ENCODE measurements around the gene ABL1.

Gene ABL1

DNA sequence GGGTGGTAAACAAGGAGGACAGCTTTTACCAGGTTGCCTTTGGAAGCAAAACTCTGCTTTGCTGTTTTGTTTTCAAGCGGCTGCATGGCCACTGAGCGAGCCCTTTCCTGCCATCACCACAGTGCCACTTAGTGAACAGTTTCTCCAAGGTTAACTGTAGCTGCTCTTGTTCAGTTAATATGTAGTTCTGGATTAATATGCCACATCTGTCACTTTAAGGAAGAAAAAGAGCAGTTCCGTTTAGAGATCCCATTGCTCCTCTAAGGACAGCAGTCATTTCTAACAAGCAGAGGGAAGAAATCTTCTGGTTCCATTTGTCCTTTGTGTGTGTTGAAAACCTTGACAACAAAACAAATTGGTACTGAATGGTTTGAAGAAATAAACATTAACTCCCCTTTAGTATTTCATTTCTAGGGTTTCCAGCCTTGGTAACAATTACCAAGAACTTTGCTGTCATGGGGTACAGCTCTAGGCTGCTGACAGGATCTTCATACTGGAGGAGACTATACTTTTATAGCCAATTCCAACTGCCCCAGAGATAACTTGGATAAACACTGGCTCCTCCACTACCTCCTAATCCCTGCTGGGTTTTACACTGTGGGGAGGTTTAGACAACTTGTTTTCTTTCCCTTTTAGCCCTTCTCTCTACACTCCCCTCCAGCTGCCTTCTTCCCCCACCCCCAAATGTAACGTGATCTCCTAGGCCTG is 10.3 kb upstream of the ABL1 start (continued):
- TF ChIP-seq, protein P1, sequence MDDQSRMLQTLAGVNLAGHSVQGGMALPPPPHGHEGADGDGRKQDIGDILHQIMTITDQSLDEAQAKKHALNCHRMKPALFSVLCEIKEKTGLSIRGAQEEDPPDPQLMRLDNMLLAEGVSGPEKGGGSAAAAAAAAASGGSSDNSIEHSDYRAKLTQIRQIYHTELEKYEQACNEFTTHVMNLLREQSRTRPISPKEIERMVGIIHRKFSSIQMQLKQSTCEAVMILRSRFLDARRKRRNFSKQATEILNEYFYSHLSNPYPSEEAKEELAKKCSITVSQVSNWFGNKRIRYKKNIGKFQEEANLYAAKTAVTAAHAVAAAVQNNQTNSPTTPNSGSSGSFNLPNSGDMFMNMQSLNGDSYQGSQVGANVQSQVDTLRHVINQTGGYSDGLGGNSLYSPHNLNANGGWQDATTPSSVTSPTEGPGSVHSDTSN (CRISPR knock-in tag; IDR thresholded peaks at IDR 0.05), result no peak
- TF ChIP-seq YY2 (tag by site-specific recombination; IDR thresholded peaks at IDR 0.05) (no peak), ZNF777 (tag by site-specific recombination; IDR thresholded peaks at IDR 0.05; ENCODE audit: borderline replicate concordance) (no peak), RBAK (tag by site-specific recombination; IDR thresholded peaks at IDR 0.05) (no peak), ZNF629 (tag by site-specific recombination; IDR thresholded peaks at IDR 0.05) (peak; percentile 62), ZFP37 (tag by site-specific recombination; IDR thresholded peaks at IDR 0.05) (no peak), ZNF211 (tag by site-specific recombination; IDR thresholded peaks at IDR 0.05; ENCODE audit: low read depth) (no peak), ZNF341 (tag by site-specific recombination; IDR thresholded peaks at IDR 0.05; ENCODE audit: low read depth) (peak; percentile 99), ZNF274 (IDR thresholded peaks at IDR 0.05; ENCODE audit: low read length) (no peak), ZNF274 (tag by site-specific recombination; IDR thresholded peaks at IDR 0.05; ENCODE audit: borderline replicate concordance) (no peak), ZNF664 (tag by site-specific recombination; IDR thresholded peaks at IDR 0.05) (no peak), ZBTB17 (tag by site-specific recombination; IDR thresholded peaks at IDR 0.05) (peak; percentile 92), ZNF223 (tag by site-specific recombination; IDR thresholded peaks at IDR 0.05) (no peak), BCL11B (tag by site-specific recombination; IDR thresholded peaks at IDR 0.05; ENCODE audit: low read depth) (peak; percentile 65; the same call in 1 of the 2 replicates), ZSCAN23 (tag by site-specific recombination; IDR thresholded peaks at IDR 0.05) (peak; percentile 46; the same call in 1 of the 2 replicates), IKZF3 (tag by site-specific recombination; IDR thresholded peaks at IDR 0.05) (peak; percentile 80), ZNF701 (tag by site-specific recombination; IDR thresholded peaks at IDR 0.05) (no peak), EGR2 (tag by site-specific recombination; IDR thresholded peaks at IDR 0.05; ENCODE audit: low read depth) (no peak), CTCF (tag by site-specific recombination; IDR thresholded peaks at IDR 0.05) (no peak), ZSCAN4 (tag by site-specific recombination; IDR thresholded peaks at IDR 0.05) (no peak), ZEB2 (tag by site-specific recombination; IDR thresholded peaks at IDR 0.05) (peak; percentile 62; the same call in 1 of the 2 replicates), ZNF266 (tag by site-specific recombination; IDR thresholded peaks at IDR 0.05; ENCODE audit: low read depth) (no peak), ZNF292 (tag by site-specific recombination; IDR thresholded peaks at IDR 0.05; ENCODE audit: borderline replicate concordance, low read depth) (no peak), ZNF510 (tag by site-specific recombination; IDR thresholded peaks at IDR 0.05; ENCODE audit: insufficient replicate concordance) (no peak), ZNF791 (tag by site-specific recombination; IDR thresholded peaks at IDR 0.05) (no peak), ZNF544 (tag by site-specific recombination; IDR thresholded peaks at IDR 0.05) (no peak), ZNF248 (tag by site-specific recombination; IDR thresholded peaks at IDR 0.05) (no peak), ZNF76 (tag by site-specific recombination; IDR thresholded peaks at IDR 0.05; ENCODE audit: borderline replicate concordance, low read depth) (no peak), ZNF48 (tag by site-specific recombination; IDR thresholded peaks at IDR 0.05) (no peak), KLF9 (tag by site-specific recombination; IDR thresholded peaks at IDR 0.05; ENCODE audit: low read depth) (no peak)
- TF ChIP-seq, protein P2, sequence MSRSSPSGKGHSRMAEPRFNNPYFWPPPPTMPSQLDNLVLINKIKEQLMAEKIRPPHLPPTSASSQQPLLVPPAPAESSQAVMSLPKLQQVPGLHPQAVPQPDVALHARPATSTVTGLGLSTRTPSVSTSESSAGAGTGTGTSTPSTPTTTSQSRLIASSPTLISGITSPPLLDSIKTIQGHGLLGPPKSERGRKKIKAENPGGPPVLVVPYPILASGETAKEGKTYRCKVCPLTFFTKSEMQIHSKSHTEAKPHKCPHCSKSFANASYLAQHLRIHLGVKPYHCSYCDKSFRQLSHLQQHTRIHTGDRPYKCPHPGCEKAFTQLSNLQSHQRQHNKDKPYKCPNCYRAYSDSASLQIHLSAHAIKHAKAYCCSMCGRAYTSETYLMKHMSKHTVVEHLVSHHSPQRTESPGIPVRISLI (tag by site-specific recombination; IDR thresholded peaks at IDR 0.05), result no peak
- TF ChIP-seq, protein P3, sequence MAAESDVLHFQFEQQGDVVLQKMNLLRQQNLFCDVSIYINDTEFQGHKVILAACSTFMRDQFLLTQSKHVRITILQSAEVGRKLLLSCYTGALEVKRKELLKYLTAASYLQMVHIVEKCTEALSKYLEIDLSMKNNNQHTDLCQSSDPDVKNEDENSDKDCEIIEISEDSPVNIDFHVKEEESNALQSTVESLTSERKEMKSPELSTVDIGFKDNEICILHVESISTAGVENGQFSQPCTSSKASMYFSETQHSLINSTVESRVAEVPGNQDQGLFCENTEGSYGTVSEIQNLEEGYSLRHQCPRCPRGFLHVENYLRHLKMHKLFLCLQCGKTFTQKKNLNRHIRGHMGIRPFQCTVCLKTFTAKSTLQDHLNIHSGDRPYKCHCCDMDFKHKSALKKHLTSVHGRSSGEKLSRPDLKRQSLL (tag by site-specific recombination; IDR thresholded peaks at IDR 0.05), result peak; percentile 36; the same call in 1 of the 2 replicates
- TF ChIP-seq, protein P4, sequence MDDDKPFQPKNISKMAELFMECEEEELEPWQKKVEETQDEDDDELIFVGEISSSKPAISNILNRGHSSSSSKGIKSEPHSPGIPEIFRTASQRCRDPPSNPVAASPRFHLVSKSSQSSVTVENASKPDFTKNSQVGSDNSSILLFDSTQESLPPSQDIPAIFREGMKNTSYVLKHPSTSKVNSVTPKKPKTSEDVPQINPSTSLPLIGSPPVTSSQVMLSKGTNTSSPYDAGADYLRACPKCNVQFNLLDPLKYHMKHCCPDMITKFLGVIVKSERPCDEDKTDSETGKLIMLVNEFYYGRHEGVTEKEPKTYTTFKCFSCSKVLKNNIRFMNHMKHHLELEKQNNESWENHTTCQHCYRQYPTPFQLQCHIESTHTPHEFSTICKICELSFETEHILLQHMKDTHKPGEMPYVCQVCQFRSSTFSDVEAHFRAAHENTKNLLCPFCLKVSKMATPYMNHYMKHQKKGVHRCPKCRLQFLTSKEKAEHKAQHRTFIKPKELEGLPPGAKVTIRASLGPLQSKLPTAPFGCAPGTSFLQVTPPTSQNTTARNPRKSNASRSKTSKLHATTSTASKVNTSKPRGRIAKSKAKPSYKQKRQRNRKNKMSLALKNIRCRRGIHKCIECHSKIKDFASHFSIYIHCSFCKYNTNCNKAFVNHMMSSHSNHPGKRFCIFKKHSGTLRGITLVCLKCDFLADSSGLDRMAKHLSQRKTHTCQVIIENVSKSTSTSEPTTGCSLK (tag by site-specific recombination; IDR thresholded peaks at IDR 0.05), result no peak

Data from HEK293 (cell line).